Gastroesophageal sphincter (tissue), 4 donors: ENCODE data around the gene NOTCH4. TPM values are rescaled to one million over a fixed set of nuclear protein-coding genes. Genes with fewer than 3 reads are reported as not detected.

Experiments
- ATAC-seq: fragments of 150-250 bp; one replicate; pipeline ENCODE4 v1.9.1; 2016; ENCODE audit warnings: mild to moderate bottlenecking, moderate library complexity
- H3K27ac ChIP-seq, 4 donors: fragments of 200-600 bp; sonication (generic) in 3 of 4; 1 replicate in 3 of 4; 2 replicates in 1 of 4; pipeline ENCODE4 v1.5.1; 2016 to 2019
- H3K27me3 ChIP-seq: fragments of 200-600 bp; sonication (generic); one replicate; pipeline ENCODE4 v1.5.1; 2019
- H3K36me3 ChIP-seq, 2 donors: fragments of 200-600 bp; sonication (generic); one replicate each; pipeline ENCODE4 v1.5.1; 2019; ENCODE audit warnings: control low read depth in 1 of 2
- H3K4me1 ChIP-seq, 3 donors: fragments of 200-600 bp; sonication (generic); 1 replicate in 2 of 3; 2 replicates in 1 of 3; pipeline ENCODE4 v1.5.1; 2016 to 2019; ENCODE audit warnings: control low read depth in 2 of 3
- H3K4me3 ChIP-seq, 2 donors: fragments of 200-600 bp; sonication (generic); one replicate each; pipeline ENCODE4 v1.5.1; 2019; ENCODE audit warnings: mild to moderate bottlenecking in 1 of 2, moderate library complexity in 1 of 2
- H3K9me3 ChIP-seq, 3 donors: fragments of 200-600 bp; sonication (generic); one replicate each; pipeline ENCODE4 v1.5.1; 2017 to 2019; ENCODE audit warnings: control low read depth in 2 of 3
- EP300 ChIP-seq: sonication (generic); formaldehyde crosslinking; IDR thresholded peaks from one replicate; pipeline ENCODE4 v1.6.1; 2017; ENCODE audit warnings: antibody characterized with exemption, mild to moderate bottlenecking
- POLR2A ChIP-seq, 2 donors: fragments of 450-650 bp; IDR thresholded peaks; one replicate each; pipeline ENCODE4 v1.6.1; 2017; ENCODE audit warnings: antibody characterized with exemption in 2 of 2, mild to moderate bottlenecking in 2 of 2, moderate library complexity in 1 of 2
- POLR2AphosphoS5 ChIP-seq: sonication (generic); formaldehyde crosslinking; IDR thresholded peaks from one replicate; pipeline ENCODE4 v1.6.1; 2017; ENCODE audit warnings: antibody characterized with exemption
- WGBS, 2 donors: methylation state at CpG; one replicate each; pipeline ENCODE4 v1.1.5; 2018; ENCODE audit warnings: low coverage in 1 of 2; 5-methylcytosine and 5-hydroxymethylcytosine counted together
- total RNA-seq, 4 donors: library from RNA; depleted of rRNA; stranded (reverse); fragments of >200 nt; gene quantifications; one replicate each; pipeline ENCODE4 v1.1.0, GENCODE V29; 2016
- TF ChIP-seq, protein P1 (sequence below), 4 experiments: fragments of 200-600 bp in 2 of 4; fragments of 450-650 bp in 2 of 4; sonication (generic) in 1 of 4; IDR thresholded peaks; one replicate each; pipeline ENCODE4 v1.5.1; 2017 to 2019; ENCODE audit warnings: antibody characterized with exemption in 4 of 4, mild to moderate bottlenecking in 2 of 4, moderate library complexity in 2 of 4

The NOTCH4 gene
- total RNA-seq, 4 donors from 2014 or later = 10.9 to 26.0 (median 13.2) TPM

DNA sequence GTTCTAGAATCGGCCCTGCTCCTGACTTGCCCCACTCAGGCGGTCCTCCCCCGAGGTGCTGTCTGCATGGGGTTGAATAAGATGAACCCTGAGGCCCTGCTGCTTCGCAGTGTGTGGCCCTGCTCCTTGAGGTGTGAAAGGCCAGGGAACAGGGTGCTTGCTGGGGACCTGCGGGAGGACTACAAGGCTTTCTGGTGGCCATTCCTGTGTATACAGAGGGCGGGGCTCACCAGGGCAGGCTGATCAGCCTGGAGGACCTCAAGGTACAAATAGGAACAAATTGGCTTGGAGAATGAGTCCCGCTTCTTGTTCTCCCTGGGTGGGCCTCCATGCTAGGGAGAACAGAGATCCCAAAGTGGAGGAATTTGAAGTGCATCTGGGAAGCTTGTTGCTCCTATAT, 5.7 kb downstream of the NOTCH4 start:
- no peaks in the 10 kb centered on the region for H3K4me1 ChIP-seq
- peaks cover 13% of the 10 kb centered on the region for H3K27me3 ChIP-seq
- WGBS, 2 donors = 93% methylated on average over 2 of the region's 7 CpGs; no CpG with 5 or more reads in 1 of the 2 donors
- no peaks in the 10 kb centered on the region for H3K36me3 ChIP-seq
- no peak overlapping the region for H3K4me3 ChIP-seq
- ATAC-seq = no peak
- no peaks in the 10 kb centered on the region for H3K9me3 ChIP-seq
- no peak for TF ChIP-seq POLR2A (IDR thresholded peaks at IDR 0.05)
- H3K27ac ChIP-seq = no peak overlapping the region

DNA sequence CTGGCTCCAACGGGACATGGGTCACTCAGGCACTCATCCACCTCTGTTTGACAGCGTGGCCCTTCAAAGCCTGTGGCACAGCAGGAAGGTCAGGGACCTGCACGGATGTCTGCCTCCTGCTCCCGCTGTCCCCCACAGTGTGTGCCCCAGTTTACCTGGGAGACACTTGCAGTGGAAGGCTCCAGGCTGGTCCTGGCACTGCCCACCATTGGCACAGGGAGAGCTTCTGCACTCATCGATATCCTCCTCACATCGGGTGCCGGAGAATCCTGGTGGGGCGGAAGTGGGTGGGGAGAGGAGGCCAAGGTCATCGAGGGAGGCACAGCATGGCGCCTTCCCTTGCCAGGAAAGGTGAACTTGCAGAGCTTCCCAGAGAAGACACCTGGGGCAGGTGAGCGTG, 6.9 kb downstream of the NOTCH4 start:
- Histone ChIP-seq H3K36me3 (no peaks in the 10 kb centered on the region), H3K9me3 (no peaks in the 10 kb centered on the region), H3K4me3 (no peak overlapping the region), H3K27ac (no peak overlapping the region), H3K4me1 (no peaks in the 10 kb centered on the region), H3K27me3 (peaks cover 13% of the 10 kb centered on the region)
- no peak for ATAC-seq
- TF ChIP-seq POLR2A (IDR thresholded peaks at IDR 0.05) (no peak), EP300 (no peak), POLR2AphosphoS5 (no peak)
- TF ChIP-seq, protein P1, sequence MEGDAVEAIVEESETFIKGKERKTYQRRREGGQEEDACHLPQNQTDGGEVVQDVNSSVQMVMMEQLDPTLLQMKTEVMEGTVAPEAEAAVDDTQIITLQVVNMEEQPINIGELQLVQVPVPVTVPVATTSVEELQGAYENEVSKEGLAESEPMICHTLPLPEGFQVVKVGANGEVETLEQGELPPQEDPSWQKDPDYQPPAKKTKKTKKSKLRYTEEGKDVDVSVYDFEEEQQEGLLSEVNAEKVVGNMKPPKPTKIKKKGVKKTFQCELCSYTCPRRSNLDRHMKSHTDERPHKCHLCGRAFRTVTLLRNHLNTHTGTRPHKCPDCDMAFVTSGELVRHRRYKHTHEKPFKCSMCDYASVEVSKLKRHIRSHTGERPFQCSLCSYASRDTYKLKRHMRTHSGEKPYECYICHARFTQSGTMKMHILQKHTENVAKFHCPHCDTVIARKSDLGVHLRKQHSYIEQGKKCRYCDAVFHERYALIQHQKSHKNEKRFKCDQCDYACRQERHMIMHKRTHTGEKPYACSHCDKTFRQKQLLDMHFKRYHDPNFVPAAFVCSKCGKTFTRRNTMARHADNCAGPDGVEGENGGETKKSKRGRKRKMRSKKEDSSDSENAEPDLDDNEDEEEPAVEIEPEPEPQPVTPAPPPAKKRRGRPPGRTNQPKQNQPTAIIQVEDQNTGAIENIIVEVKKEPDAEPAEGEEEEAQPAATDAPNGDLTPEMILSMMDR (IDR thresholded peaks at IDR 0.05) = no peak
- WGBS, 2 donors = 77 to 82% methylated on average over 3 to 4 of the region's 11 CpGs

DNA sequence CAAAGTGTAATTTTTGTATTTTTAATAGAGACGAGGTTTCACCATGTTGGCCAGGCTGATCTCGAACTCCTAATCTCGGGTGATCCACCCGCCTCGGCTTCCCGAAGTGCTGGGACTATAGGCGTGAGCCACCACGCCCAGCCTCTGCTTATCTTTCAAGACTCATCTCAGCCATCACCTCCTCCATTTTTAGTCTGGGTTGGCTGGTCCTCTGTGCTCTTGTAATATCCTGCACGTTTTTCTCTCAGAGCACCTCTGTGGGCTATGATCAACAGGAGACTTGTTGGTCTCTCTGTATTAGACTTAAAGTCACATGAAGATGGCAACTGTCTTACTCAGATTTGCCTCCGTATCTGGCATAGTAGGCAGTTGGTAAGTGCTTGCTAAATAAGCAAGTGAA, 7.6 kb downstream of the NOTCH4 start:
- Histone ChIP-seq H3K4me1 (no peaks in the 10 kb centered on the region), H3K36me3 (no peaks in the 10 kb centered on the region), H3K4me3 (no peak overlapping the region), H3K27me3 (peaks cover 13% of the 10 kb centered on the region), H3K9me3 (no peaks in the 10 kb centered on the region), H3K27ac (no peak overlapping the region)
- 77 to 90% methylated on average over 2 to 10 of the region's 10 CpGs for WGBS, 2 donors
- no peak for ATAC-seq
- TF ChIP-seq, protein P1 (IDR thresholded peaks at IDR 0.05) = no peak
- TF ChIP-seq POLR2AphosphoS5 (no peak), EP300 (no peak), POLR2A (IDR thresholded peaks at IDR 0.05) (no peak)

DNA sequence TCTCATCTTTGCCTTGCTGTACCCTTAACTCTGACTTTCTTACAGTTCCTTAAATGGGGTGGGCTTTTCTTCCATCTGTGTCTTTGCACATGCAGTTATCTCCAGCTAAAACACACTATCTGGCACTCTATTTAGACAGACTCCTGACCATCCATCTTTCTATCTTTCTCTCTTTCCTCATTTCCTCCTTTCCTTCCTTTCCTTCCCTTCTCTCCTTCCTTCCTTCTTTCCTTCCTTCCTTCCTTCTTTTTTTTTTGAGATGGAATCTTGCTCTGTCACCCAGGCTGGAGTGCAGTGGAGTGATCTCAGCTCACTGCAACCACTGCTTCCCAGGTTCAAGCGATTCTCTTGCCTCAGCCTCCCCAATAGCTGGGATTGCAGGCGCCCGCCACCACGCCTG, 8.2 kb downstream of the NOTCH4 start:
- Histone ChIP-seq H3K4me1 (no peaks in the 10 kb centered on the region), H3K4me3 (no peak overlapping the region), H3K27ac (no peak overlapping the region), H3K27me3 (peaks cover 7% of the 10 kb centered on the region), H3K36me3 (no peaks in the 10 kb centered on the region), H3K9me3 (no peaks in the 10 kb centered on the region)
- TF ChIP-seq POLR2A (IDR thresholded peaks at IDR 0.05) = no peak
- TF ChIP-seq, protein P1 (IDR thresholded peaks at IDR 0.05) = no peak
- TF ChIP-seq POLR2AphosphoS5 = no peak
- TF ChIP-seq EP300 = no peak
- ATAC-seq = no peak
- 80 to 88% methylated on average over 1 to 4 of the region's 4 CpGs for WGBS, 2 donors

DNA sequence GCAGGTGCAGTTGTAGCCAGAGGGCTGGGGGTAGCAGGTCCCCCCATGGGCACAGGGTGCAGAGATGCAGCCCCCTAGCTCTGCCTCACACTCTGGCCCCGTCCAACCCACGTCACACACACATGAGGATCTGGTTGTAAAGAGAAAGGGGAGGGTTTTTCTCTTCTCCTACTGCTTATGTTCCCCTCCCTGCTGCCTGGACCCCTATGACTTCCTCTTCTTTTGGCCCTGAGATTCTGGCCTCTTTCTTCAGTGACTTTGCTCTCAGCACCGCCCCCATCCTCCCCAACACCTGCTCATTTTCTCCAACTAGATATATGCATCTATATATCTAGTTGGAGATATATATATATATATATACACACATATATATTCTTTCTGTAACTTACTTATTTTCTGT, 9.7 kb downstream of the NOTCH4 start:
- no peaks in the 10 kb centered on the region for H3K36me3 ChIP-seq
- ATAC-seq = no peak
- 54 to 67% methylated on average over 2 to 3 of the region's 3 CpGs for WGBS, 2 donors

More for the DNA sequence above, 9.7 kb downstream of the NOTCH4 start:
- no peak overlapping the region for H3K4me3 ChIP-seq
- H3K9me3 ChIP-seq = no peaks in the 10 kb centered on the region
- H3K4me1 ChIP-seq = no peaks in the 10 kb centered on the region
- TF ChIP-seq EP300 (no peak), POLR2AphosphoS5 (no peak), POLR2A (IDR thresholded peaks at IDR 0.05) (no peak)
- TF ChIP-seq, protein P1 (IDR thresholded peaks at IDR 0.05) = no peak
- no peaks in the 10 kb centered on the region for H3K27me3 ChIP-seq
- no peak overlapping the region for H3K27ac ChIP-seq
